ENCODE results near the gene NCAPD3. TPM values are rescaled to one million over a fixed set of nuclear protein-coding genes. Genes with fewer than 3 reads are reported as not detected.

NCAPD3 gene
- total RNA-seq, 1 experiment from 2014 or later = 52.2 TPM

GRCh38 chr11:134132808-134133207 lies 91.0 kb downstream of the NCAPD3 start:
- Histone ChIP-seq H2BK12ac (ENCODE audit: insufficient read length, low read depth, low read length) (no peak overlapping the region), H3K9me3 (ENCODE audit: control insufficient read depth, low read depth, low read length) (no peaks in the 10 kb centered on the region), H3K9ac (ENCODE audit: extremely low read depth, insufficient read length, low read length) (no peak overlapping the region), H3K4me1 (ENCODE audit: insufficient read depth, low read length) (no peaks in the 10 kb centered on the region), H3T11ph (ENCODE audit: low read length) (no peak overlapping the region), H2BK20ac (ENCODE audit: low read depth, low read length, poor library complexity, severe bottlenecking) (no peak overlapping the region), H3K79me1 (ENCODE audit: insufficient read depth, low read depth, low read length, poor library complexity, severe bottlenecking) (no peaks in the 10 kb centered on the region), H4K20me1 (ENCODE audit: control insufficient read depth, insufficient read depth, insufficient read length) (no peaks in the 10 kb centered on the region), H2AK5ac (ENCODE audit: insufficient read length, low read length) (no peak overlapping the region), H3K4ac (ENCODE audit: low read depth, low read length) (no peak overlapping the region), H2BK5ac (ENCODE audit: insufficient read length, low read length) (no peak overlapping the region), H3K23ac (ENCODE audit: insufficient read length, low read depth, low read length) (no peak overlapping the region), H2BK120ac (ENCODE audit: low read depth, low read length, poor library complexity, severe bottlenecking) (no peak overlapping the region), H4K91ac (ENCODE audit: insufficient read length, low read depth, low read length) (no peak overlapping the region), H4K8ac (replicated peaks; ENCODE audit: insufficient read length, low read depth, low read length) (no peak overlapping the region), H2BK15ac (ENCODE audit: low read depth, low read length) (no peak overlapping the region), H3K23me2 (ENCODE audit: insufficient read length, low read depth, low read length, poor library complexity, severe bottlenecking) (no peaks in the 10 kb centered on the region), H3K56ac (ENCODE audit: insufficient read length, low read depth, low read length) (no peak overlapping the region), H3K27me3 (ENCODE audit: insufficient read depth, low read length) (no peaks in the 10 kb centered on the region), H3K4me2 (ENCODE audit: insufficient read depth, insufficient read length, low read length) (no peak overlapping the region), H2AFZ (ENCODE audit: low read length) (no peak overlapping the region), H3K79me2 (ENCODE audit: insufficient read depth, low read length) (peaks cover 2% of the 10 kb centered on the region; the same call in 1 of the 2 replicates), H3K27ac (ENCODE audit: insufficient read length, low read depth, low read length) (no peak overlapping the region), H3K14ac (ENCODE audit: insufficient read depth, low read length) (no peak overlapping the region), H4K5ac (ENCODE audit: insufficient read length, low read depth, low read length) (no peak overlapping the region), H3K18ac (ENCODE audit: insufficient read length, low read depth, low read length) (no peak overlapping the region)
- no peaks in the 10 kb centered on the region for H3K27me3 Mint-ChIP-seq (ENCODE audit: low read depth)
- no peak overlapping the region for H3K4me3 Mint-ChIP-seq
- peaks cover 17 to 55% (median 53%) of the 10 kb centered on the region in 3 experiments for H3K36me3 Mint-ChIP-seq (ENCODE audit: insufficient read depth in 1 of 3, low read depth in 3 of 3)
- DNase-seq = no peak
- H3K9me3 Mint-ChIP-seq = peaks cover 34 to 45% of the 10 kb centered on the region in 2 experiments
- H3K4me1 Mint-ChIP-seq = peaks cover 8% of the 10 kb centered on the region in 2 experiments
- no peak for TF ChIP-seq CTCF (conservative IDR thresholded peaks at IDR 0.05)
- H3K27ac Mint-ChIP-seq = no peak overlapping the region
